Measurements from ENCODE around the gene CDK18. TPM values are rescaled to one million over a fixed set of nuclear protein-coding genes. Genes with fewer than 3 reads are reported as not detected.

Gene CDK18
- total and polyA plus RNA-seq, 10 of the 15 experiments (the other 5 are each of a cell fraction or from before 2014, with no cell fraction given), result 0.13 to 4.4 (median 0.52) TPM; not detected in 2

Small RNA genes lying within 50 kb of the gene (small RNA-seq; reads per million reads assigned to genes)
- gene RNU2-19P, result not detected

Other genes starting within 250 kb of the CDK18 start
- 1.6 and 2.0 TPM in 2 replicates for gene NUAK2, start 182.9 kb upstream of the CDK18 start, total RNA-seq (2014; rRNA removed)
- 0.83 and 1.2 TPM in 2 replicates for gene NUAK2, start 182.9 kb upstream of the CDK18 start, total RNA-seq (2014; rRNA removed; fragmentation: Illumina TruSeq; extraction: Trizol)
- 3.0 TPM in 2 replicates for gene NUAK2, start 182.9 kb upstream of the CDK18 start, total RNA-seq (2021)
- gene NUAK2, start 182.9 kb upstream of the CDK18 start, polyA plus RNA-seq (2011; rRNA removed), result 1.4 and 2.0 TPM in 2 replicates
- gene NUAK2, start 182.9 kb upstream of the CDK18 start, polyA plus RNA-seq (2014; fragmentation: Illumina TruSeq; extraction: Trizol), result 0.81 and 1.2 TPM in 2 replicates
- gene NUAK2, start 182.9 kb upstream of the CDK18 start, polyA plus RNA-seq (2014; fragmentation: Nextera tagmentation; extraction: Ambion mirVana), result under 1 TPM; 0.27 to 0.31 TPM
- 1.1 and 1.4 TPM in 2 replicates for gene NUAK2, start 182.9 kb upstream of the CDK18 start, polyA plus RNA-seq (2014; rRNA removed)
- gene NUAK2, start 182.9 kb upstream of the CDK18 start, polyA plus RNA-seq (2016; fragmentation: Nextera tagmentation; extraction: Ambion mirVana), result 1 to 10 TPM in 1 of 2 experiments, under 1 TPM in 1; 0.87 to 1.3 TPM
- gene KLHDC8A, start 147.7 kb upstream of the CDK18 start, total RNA-seq (2014; rRNA removed), result not detected in 2 replicates
- not detected in 2 replicates for gene KLHDC8A, start 147.7 kb upstream of the CDK18 start, total RNA-seq (2014; rRNA removed; fragmentation: Illumina TruSeq; extraction: Trizol)
- gene KLHDC8A, start 147.7 kb upstream of the CDK18 start, total RNA-seq (2021), result not detected in 2 replicates
- not detected in 2 replicates for gene KLHDC8A, start 147.7 kb upstream of the CDK18 start, polyA plus RNA-seq (2011; rRNA removed)
- gene KLHDC8A, start 147.7 kb upstream of the CDK18 start, polyA plus RNA-seq (2014; fragmentation: Illumina TruSeq; extraction: Trizol), result not detected in 2 replicates
- gene KLHDC8A, start 147.7 kb upstream of the CDK18 start, polyA plus RNA-seq (2014; fragmentation: Nextera tagmentation; extraction: Ambion mirVana), result not detected
- gene KLHDC8A, start 147.7 kb upstream of the CDK18 start, polyA plus RNA-seq (2014; rRNA removed), result not detected in 2 replicates
- not detected for gene KLHDC8A, start 147.7 kb upstream of the CDK18 start, polyA plus RNA-seq (2016; fragmentation: Nextera tagmentation; extraction: Ambion mirVana)
- not detected in 2 replicates for gene LEMD1, start 82.6 kb upstream of the CDK18 start, total RNA-seq (2014; rRNA removed)
- not detected in 2 replicates for gene LEMD1, start 82.6 kb upstream of the CDK18 start, total RNA-seq (2014; rRNA removed; fragmentation: Illumina TruSeq; extraction: Trizol)
- 0.37 TPM in 1 of 2 replicates, not detected in the other for gene LEMD1, start 82.6 kb upstream of the CDK18 start, total RNA-seq (2021)
- 1.2 and 1.4 TPM in 2 replicates for gene LEMD1, start 82.6 kb upstream of the CDK18 start, polyA plus RNA-seq (2011; rRNA removed)
- not detected in 2 replicates for gene LEMD1, start 82.6 kb upstream of the CDK18 start, polyA plus RNA-seq (2014; fragmentation: Illumina TruSeq; extraction: Trizol)
- under 1 TPM; 0.19 to 0.26 TPM for gene LEMD1, start 82.6 kb upstream of the CDK18 start, polyA plus RNA-seq (2014; fragmentation: Nextera tagmentation; extraction: Ambion mirVana)
- 0.74 TPM in 1 of 2 replicates, not detected in the other for gene LEMD1, start 82.6 kb upstream of the CDK18 start, polyA plus RNA-seq (2014; rRNA removed)
- not detected for gene LEMD1, start 82.6 kb upstream of the CDK18 start, polyA plus RNA-seq (2016; fragmentation: Nextera tagmentation; extraction: Ambion mirVana)
- 0.06 TPM in 1 of 2 replicates, not detected in the other for gene BLACAT1, start 48.6 kb upstream of the CDK18 start, total RNA-seq (2014; rRNA removed)
- gene BLACAT1, start 48.6 kb upstream of the CDK18 start, total RNA-seq (2014; rRNA removed; fragmentation: Illumina TruSeq; extraction: Trizol), result 0.18 and 0.23 TPM in 2 replicates
- gene BLACAT1, start 48.6 kb upstream of the CDK18 start, total RNA-seq (2021), result 0.21 TPM in 2 replicates
- 1.4 and 1.6 TPM in 2 replicates for gene BLACAT1, start 48.6 kb upstream of the CDK18 start, polyA plus RNA-seq (2011; rRNA removed)
- 0.15 and 0.38 TPM in 2 replicates for gene BLACAT1, start 48.6 kb upstream of the CDK18 start, polyA plus RNA-seq (2014; fragmentation: Illumina TruSeq; extraction: Trizol)
- gene BLACAT1, start 48.6 kb upstream of the CDK18 start, polyA plus RNA-seq (2014; fragmentation: Nextera tagmentation; extraction: Ambion mirVana), result under 1 TPM in 1 of 2 experiments, not detected in 1; 0.04 TPM
- 0.10 and 0.17 TPM in 2 replicates for gene BLACAT1, start 48.6 kb upstream of the CDK18 start, polyA plus RNA-seq (2014; rRNA removed)
- gene BLACAT1, start 48.6 kb upstream of the CDK18 start, polyA plus RNA-seq (2016; fragmentation: Nextera tagmentation; extraction: Ambion mirVana), result under 1 TPM; 0.08 to 0.13 TPM
- 20.1 and 22.5 TPM in 2 replicates for gene ELK4, start 127.3 kb downstream of the CDK18 start, total RNA-seq (2014; rRNA removed)
- gene ELK4, start 127.3 kb downstream of the CDK18 start, total RNA-seq (2014; rRNA removed; fragmentation: Illumina TruSeq; extraction: Trizol), result 36.2 and 39.0 TPM in 2 replicates
- 70.7 and 71.5 TPM in 2 replicates for gene ELK4, start 127.3 kb downstream of the CDK18 start, total RNA-seq (2021)
- gene ELK4, start 127.3 kb downstream of the CDK18 start, polyA plus RNA-seq (2011; rRNA removed), result 21.8 and 27.6 TPM in 2 replicates
- 24.6 and 32.2 TPM in 2 replicates for gene ELK4, start 127.3 kb downstream of the CDK18 start, polyA plus RNA-seq (2014; fragmentation: Illumina TruSeq; extraction: Trizol)
- gene ELK4, start 127.3 kb downstream of the CDK18 start, polyA plus RNA-seq (2014; fragmentation: Nextera tagmentation; extraction: Ambion mirVana), result 10 to 100 TPM in 1 of 2 experiments, 1 to 10 TPM in 1; 5.2 to 11.9 TPM
- 13.6 and 16.8 TPM in 2 replicates for gene ELK4, start 127.3 kb downstream of the CDK18 start, polyA plus RNA-seq (2014; rRNA removed)
- gene ELK4, start 127.3 kb downstream of the CDK18 start, polyA plus RNA-seq (2016; fragmentation: Nextera tagmentation; extraction: Ambion mirVana), result 1 to 10 TPM; 6.5 to 8.7 TPM
- gene SLC45A3, start 175.8 kb downstream of the CDK18 start, total RNA-seq (2014; rRNA removed), result 8.8 and 10.3 TPM in 2 replicates
- 3.8 and 4.4 TPM in 2 replicates for gene SLC45A3, start 175.8 kb downstream of the CDK18 start, total RNA-seq (2014; rRNA removed; fragmentation: Illumina TruSeq; extraction: Trizol)
- 9.8 and 9.9 TPM in 2 replicates for gene SLC45A3, start 175.8 kb downstream of the CDK18 start, total RNA-seq (2021)
- 6.5 and 10.2 TPM in 2 replicates for gene SLC45A3, start 175.8 kb downstream of the CDK18 start, polyA plus RNA-seq (2011; rRNA removed)
- 3.7 and 3.9 TPM in 2 replicates for gene SLC45A3, start 175.8 kb downstream of the CDK18 start, polyA plus RNA-seq (2014; fragmentation: Illumina TruSeq; extraction: Trizol)
- under 1 TPM; 0.26 to 0.60 TPM for gene SLC45A3, start 175.8 kb downstream of the CDK18 start, polyA plus RNA-seq (2014; fragmentation: Nextera tagmentation; extraction: Ambion mirVana)
- 7.2 and 7.5 TPM in 2 replicates for gene SLC45A3, start 175.8 kb downstream of the CDK18 start, polyA plus RNA-seq (2014; rRNA removed)
- gene SLC45A3, start 175.8 kb downstream of the CDK18 start, polyA plus RNA-seq (2016; fragmentation: Nextera tagmentation; extraction: Ambion mirVana), result 1 to 10 TPM; 1.2 to 1.4 TPM
- 55.4 and 81.8 TPM in 2 replicates for gene NUCKS1, start 245.5 kb downstream of the CDK18 start, total RNA-seq (2014; rRNA removed)
- 127 and 135 TPM in 2 replicates for gene NUCKS1, start 245.5 kb downstream of the CDK18 start, total RNA-seq (2014; rRNA removed; fragmentation: Illumina TruSeq; extraction: Trizol)
- 126 and 133 TPM in 2 replicates for gene NUCKS1, start 245.5 kb downstream of the CDK18 start, total RNA-seq (2021)
- gene NUCKS1, start 245.5 kb downstream of the CDK18 start, polyA plus RNA-seq (2011; rRNA removed), result 68.3 and 124 TPM in 2 replicates
- 98.4 and 130 TPM in 2 replicates for gene NUCKS1, start 245.5 kb downstream of the CDK18 start, polyA plus RNA-seq (2014; fragmentation: Illumina TruSeq; extraction: Trizol)
- 10 to 100 TPM; 40.5 to 41.7 TPM for gene NUCKS1, start 245.5 kb downstream of the CDK18 start, polyA plus RNA-seq (2014; fragmentation: Nextera tagmentation; extraction: Ambion mirVana)
- gene NUCKS1, start 245.5 kb downstream of the CDK18 start, polyA plus RNA-seq (2014; rRNA removed), result 47.3 and 60.3 TPM in 2 replicates
- 10 to 100 TPM; 53.5 to 55.7 TPM for gene NUCKS1, start 245.5 kb downstream of the CDK18 start, polyA plus RNA-seq (2016; fragmentation: Nextera tagmentation; extraction: Ambion mirVana)

Measured in GM12878 (cell line).